ENCODE measurements around the gene RPLP1. TPM values are rescaled to one million over a fixed set of nuclear protein-coding genes. Genes with fewer than 3 reads are reported as not detected.

RPLP1 gene
- polyA plus RNA-seq (2012; ENCODE audit: missing spikeins) = 1,556 TPM

DNA sequence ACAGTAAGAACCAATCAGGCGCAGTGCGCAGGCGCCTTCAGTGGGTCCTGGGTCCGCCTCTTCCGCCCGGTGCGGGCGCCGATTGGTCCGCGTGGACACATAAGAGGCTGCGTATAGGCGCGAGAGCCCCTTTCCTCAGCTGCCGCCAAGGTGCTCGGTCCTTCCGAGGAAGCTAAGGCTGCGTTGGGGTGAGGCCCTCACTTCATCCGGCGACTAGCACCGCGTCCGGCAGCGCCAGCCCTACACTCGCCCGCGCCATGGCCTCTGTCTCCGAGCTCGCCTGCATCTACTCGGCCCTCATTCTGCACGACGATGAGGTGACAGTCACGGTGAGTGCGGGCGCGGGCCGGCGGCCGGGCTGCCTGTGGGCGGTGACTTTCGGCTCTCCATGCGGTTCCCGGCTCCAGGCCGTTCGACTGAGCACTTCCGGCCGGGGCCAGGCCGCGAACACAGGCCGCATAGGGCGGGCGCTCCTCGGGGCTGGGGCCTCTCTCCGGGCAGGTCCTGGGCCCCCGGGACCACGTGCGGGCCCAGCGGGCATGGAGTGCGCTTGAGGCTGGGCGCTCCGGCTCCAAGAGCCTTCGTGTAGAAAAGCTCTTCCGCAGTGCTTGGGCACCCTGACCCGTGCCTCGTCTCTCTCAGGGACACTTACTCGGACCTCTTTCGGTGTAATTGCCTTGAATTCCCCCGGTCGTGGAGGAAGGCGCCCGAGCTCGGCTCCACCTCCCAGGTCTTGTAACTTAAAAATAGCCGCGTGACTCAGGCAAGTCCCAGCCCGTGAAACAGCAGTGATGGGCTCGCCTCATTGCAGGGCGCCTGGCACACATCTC lies at the start of gene RPLP1:
Gene RPLP1, plus strand, starts transcription at position 127 of the 830 bp plus-strand sequence. Its CDS starts 131 bp downstream, at position 258.
- FAIRE-seq (no peak), DNase-seq (ENCODE audit: insufficient read length) (peak; percentile 79)
- TF ChIP-seq POLR2AphosphoS5 (IDR thresholded peaks at IDR 0.05; ENCODE audit: low read depth, low read length) (peak; percentile 100), TAF1 (IDR thresholded peaks at IDR 0.05; ENCODE audit: borderline replicate concordance, low read depth, low read length) (peak; percentile 100), POLR2A (IDR thresholded peaks at IDR 0.05; ENCODE audit: low read depth, low read length) (peak; percentile 100)

DNA sequence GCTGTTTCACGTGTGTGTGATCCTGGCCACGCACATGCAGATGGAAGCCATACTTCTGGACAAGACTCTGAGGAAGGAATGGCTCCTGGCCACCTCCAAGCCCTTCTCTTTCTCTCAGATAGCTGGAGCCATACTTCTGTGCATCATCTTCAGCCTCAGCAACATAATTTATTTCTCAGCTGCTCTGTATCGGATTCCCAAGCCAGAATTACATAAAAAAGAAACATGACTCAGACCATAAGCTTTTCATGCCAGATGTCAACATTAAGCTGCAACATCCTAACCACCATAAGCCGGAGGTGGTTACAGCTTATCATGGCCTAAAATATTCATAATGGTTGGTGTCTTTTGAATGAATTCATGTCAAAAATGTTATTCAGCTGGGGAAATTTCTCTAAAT lies 49.0 kb upstream of the RPLP1 start:
- FAIRE-seq = no peak
- no peak for TF ChIP-seq TAF1 (IDR thresholded peaks at IDR 0.05; ENCODE audit: borderline replicate concordance, low read depth, low read length)
- TF ChIP-seq POLR2A (IDR thresholded peaks at IDR 0.05; ENCODE audit: low read depth, low read length) = no peak
- TF ChIP-seq POLR2AphosphoS5 (IDR thresholded peaks at IDR 0.05; ENCODE audit: low read depth, low read length) = no peak
- no peak for DNase-seq (ENCODE audit: insufficient read length)

DNA sequence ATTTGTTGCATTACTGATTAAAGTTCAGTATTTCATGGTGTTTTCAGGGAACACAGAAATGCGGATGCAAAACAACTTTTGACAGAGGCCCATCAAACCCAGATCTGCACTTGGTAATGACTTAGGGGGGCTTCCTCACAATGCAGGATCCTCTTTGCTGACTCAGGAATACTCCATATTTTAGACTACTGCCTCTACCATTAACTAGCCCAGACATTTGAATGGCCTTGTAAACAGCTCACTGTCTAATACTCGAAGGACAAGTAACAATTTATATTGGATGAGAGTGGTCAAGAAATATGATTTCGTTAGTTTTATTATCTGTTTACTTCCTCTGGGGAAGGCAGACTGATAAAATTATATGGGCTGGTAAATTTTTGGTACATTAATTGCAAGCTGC lies 47.5 kb upstream of the RPLP1 start:
- FAIRE-seq (no peak), DNase-seq (ENCODE audit: insufficient read length) (no peak)
- TF ChIP-seq POLR2A (IDR thresholded peaks at IDR 0.05; ENCODE audit: low read depth, low read length) (no peak), TAF1 (IDR thresholded peaks at IDR 0.05; ENCODE audit: borderline replicate concordance, low read depth, low read length) (no peak), POLR2AphosphoS5 (IDR thresholded peaks at IDR 0.05; ENCODE audit: low read depth, low read length) (no peak)

DNA sequence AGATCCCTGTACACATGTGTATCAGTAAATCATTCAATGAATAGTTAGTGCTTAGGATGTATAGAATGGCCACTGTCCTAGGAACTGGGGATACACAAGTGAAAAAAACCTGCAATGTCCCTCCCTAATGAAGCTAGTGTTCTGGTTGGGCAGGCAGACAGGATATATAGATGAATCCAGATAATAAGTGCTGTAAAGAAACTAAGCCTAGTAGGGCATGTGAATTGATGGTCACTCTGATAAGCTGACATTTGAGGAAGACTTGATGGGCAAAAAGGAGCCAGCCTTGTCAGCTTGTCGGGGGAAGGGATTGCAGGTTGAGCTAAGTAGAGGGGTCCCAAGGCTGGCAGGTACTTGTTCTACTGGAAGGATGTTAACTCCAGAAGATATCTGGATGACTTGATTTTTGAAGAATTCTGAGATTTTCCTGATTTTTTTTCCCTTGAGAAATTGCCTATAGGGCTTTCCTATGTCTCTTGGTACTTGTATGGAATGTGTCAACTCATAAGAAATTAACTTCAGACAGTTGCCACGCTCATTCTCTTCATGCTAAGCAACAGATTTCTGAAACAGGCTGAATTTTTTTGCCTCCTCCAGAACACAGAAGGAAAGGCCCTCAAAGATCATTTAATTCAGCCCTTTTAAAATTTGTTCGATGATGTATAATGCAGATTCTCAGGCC lies 44.8 kb upstream of the RPLP1 start:
- FAIRE-seq = no peak
- TF ChIP-seq TAF1 (IDR thresholded peaks at IDR 0.05; ENCODE audit: borderline replicate concordance, low read depth, low read length) = no peak
- TF ChIP-seq POLR2AphosphoS5 (IDR thresholded peaks at IDR 0.05; ENCODE audit: low read depth, low read length) = no peak
- no peak for TF ChIP-seq POLR2A (IDR thresholded peaks at IDR 0.05; ENCODE audit: low read depth, low read length)
- no peak for DNase-seq (ENCODE audit: insufficient read length)

DNA sequence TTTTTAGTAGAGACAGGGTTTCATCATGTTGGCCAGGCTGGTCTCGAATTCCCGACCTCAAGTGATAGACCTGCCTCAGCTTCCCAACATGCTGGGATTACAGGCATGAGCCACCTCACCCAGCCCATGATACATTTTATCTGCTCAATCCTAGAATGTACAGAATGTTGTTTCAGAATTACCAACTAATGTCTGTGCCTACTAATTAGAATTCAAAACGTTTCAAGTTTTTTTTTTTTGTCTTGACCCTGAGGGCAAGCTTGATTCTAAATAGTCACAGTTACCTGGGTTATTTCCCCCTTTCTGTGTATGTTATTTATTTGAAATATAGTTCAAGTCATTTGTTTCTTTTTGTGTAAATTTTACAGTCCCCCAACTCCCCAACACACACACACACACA lies 43.8 kb upstream of the RPLP1 start:
- FAIRE-seq = no peak
- DNase-seq (ENCODE audit: insufficient read length) = no peak
- TF ChIP-seq POLR2A (IDR thresholded peaks at IDR 0.05; ENCODE audit: low read depth, low read length) = no peak
- TF ChIP-seq TAF1 (IDR thresholded peaks at IDR 0.05; ENCODE audit: borderline replicate concordance, low read depth, low read length) = no peak
- no peak for TF ChIP-seq POLR2AphosphoS5 (IDR thresholded peaks at IDR 0.05; ENCODE audit: low read depth, low read length)

DNA sequence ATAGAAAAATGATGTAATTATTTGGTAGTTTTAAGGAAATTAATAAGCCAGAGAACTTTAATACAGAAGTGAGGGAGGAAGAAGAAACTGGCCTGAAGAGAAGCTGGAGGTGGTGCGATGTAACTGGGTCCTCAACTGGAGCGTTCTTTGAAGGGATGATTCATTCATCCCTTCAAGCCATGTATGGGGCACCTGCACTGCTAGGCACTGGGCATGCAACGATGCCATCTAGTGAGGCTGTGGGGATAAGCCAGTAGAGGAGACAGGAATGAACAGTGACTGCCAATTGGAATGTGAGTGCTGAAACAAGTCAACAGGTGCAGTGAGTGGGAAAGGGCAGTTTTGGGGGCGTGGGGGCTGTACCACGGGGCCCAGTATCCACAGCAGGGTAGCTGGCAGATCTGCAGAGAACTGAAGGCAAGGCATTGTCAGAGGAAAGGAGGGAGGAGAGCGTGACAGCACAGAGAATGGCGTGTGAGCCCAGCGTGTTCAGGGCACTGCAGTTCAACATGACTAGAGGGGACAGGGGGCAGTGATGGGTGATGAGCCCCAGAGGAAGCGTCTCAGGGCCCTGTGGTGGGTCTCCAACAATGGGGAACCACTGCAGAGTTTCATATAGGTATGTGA lies 42.3 kb upstream of the RPLP1 start:
- DNase-seq (ENCODE audit: insufficient read length) (no peak), FAIRE-seq (peak; percentile 65)
- TF ChIP-seq POLR2A (IDR thresholded peaks at IDR 0.05; ENCODE audit: low read depth, low read length) = no peak
- no peak for TF ChIP-seq TAF1 (IDR thresholded peaks at IDR 0.05; ENCODE audit: borderline replicate concordance, low read depth, low read length)
- no peak for TF ChIP-seq POLR2AphosphoS5 (IDR thresholded peaks at IDR 0.05; ENCODE audit: low read depth, low read length)

DNA sequence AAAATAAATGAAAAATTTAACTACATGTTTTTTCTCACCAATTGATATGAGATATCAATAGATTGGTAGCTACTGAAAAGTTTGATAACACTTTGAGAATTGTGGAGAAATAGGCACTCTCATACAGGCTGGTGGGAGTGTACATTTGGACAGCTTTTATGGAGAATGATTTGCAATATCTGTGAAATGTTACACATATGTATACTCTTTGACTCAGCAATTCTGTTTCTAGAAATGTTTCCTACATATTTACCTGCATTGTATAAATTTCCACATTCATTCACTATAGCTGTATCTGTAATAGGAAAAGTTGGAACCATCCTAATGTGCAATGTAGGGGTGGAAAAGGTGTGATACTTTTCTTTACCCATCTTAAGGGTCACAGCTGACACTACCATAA lies 40.3 kb upstream of the RPLP1 start:
- DNase-seq (ENCODE audit: insufficient read length) (no peak), FAIRE-seq (no peak)
- TF ChIP-seq TAF1 (IDR thresholded peaks at IDR 0.05; ENCODE audit: borderline replicate concordance, low read depth, low read length) (no peak), POLR2A (IDR thresholded peaks at IDR 0.05; ENCODE audit: low read depth, low read length) (no peak)

DNA sequence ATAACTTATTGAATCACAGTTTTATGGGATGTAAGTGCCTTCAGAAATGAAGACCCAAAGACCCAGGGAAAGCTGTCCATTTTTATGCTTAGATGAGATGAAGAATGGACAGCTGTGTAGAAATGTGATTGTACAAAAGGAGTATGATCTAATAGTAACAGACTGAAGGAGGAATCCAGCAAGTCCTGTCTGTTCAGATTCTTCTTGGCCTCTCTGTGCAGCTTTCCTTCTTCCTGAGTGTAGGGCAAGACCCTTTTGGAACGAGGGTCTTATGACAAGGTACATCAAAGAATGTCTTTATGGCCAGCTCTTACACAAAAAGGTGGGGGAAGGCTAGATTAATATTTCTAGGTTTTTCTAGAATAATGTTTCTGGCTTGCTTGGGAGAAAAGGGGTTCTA lies 39.9 kb upstream of the RPLP1 start:
- DNase-seq (ENCODE audit: insufficient read length) = no peak
- TF ChIP-seq POLR2AphosphoS5 (IDR thresholded peaks at IDR 0.05; ENCODE audit: low read depth, low read length) (no peak), TAF1 (IDR thresholded peaks at IDR 0.05; ENCODE audit: borderline replicate concordance, low read depth, low read length) (no peak), POLR2A (IDR thresholded peaks at IDR 0.05; ENCODE audit: low read depth, low read length) (no peak)
- no peak for FAIRE-seq

DNA sequence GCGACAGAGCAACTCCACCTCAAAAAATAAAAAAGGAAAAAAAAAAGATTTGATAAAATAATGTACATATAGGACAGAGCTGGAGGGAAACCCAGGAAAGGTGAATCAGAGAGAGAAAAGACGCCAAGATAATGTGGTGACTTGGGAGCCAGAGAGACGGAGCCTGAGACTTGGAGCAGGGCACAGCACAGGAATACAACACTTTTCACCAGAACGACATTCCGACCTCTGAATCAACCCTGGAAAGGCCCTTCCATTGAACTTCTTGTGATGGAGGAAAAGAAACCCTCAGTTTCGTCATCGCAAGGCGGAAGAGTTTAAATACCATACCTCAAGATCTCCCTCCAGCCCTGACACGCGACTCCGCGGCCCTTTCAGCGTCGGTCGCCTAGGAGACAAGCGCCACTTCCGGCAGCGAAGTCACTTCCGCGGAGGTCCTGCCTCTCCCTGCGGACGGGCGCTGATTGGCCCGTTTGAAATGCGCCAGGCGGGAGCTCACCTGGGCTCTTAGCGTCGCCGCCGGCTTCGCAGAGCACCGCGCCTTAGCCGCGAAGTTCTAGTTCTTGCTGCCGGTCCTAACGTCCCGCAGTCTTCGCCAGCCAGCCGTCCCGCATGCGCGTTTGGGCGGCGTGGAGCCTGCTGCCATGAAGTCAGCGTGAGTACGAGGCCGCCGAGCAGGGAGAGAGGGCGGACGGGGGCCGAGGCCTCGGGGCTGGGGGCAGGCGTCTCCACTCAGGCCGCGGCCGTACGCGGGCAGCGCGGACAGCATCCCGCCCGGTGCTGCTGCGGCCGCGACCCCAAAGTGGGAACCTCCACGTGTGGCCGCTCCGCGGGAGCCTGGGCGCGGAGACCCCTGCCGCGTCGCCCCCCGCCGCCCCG lies 38.6 kb upstream of the RPLP1 start, which contains the start of gene KIF23:
Gene KIF23, plus strand, starts transcription at position 528 of the 879 bp plus-strand sequence. Its CDS starts 117 bp downstream, at position 645.
- FAIRE-seq = peak; percentile 94
- TF ChIP-seq POLR2A (IDR thresholded peaks at IDR 0.05; ENCODE audit: low read depth, low read length) (peak; percentile 59; the same call in 1 of the 2 replicates), POLR2AphosphoS5 (IDR thresholded peaks at IDR 0.05; ENCODE audit: low read depth, low read length) (no peak), TAF1 (IDR thresholded peaks at IDR 0.05; ENCODE audit: borderline replicate concordance, low read depth, low read length) (no peak)
- DNase-seq (ENCODE audit: insufficient read length) = peak; percentile 95

DNA sequence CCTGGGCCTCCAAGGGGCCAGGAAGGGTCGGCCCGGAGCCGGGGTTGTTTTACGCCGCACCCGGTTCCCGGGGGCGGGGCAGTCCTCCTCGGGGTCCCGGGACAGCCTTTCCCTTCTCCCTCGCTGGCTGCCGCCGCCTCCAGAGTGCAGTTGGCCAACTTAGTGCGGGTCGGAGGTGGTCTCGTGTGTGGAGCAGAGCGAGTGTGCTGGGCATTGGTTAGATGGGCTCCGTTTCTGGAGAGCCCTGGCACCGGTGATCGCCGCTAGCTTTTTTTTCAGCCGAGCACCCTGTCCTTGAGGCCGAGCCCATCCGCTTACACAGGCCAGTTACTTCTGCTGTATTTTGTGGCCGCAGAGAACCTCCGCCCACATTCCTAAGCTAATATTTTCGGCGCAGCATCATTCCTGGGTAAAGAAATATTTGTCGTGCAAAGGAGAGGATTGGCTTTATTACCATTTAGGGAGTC lies 37.9 kb upstream of the RPLP1 start:
- no peak for FAIRE-seq

More for the DNA sequence above, 37.9 kb upstream of the RPLP1 start:
- DNase-seq (ENCODE audit: insufficient read length) = no peak
- no peak for TF ChIP-seq POLR2AphosphoS5 (IDR thresholded peaks at IDR 0.05; ENCODE audit: low read depth, low read length)
- TF ChIP-seq TAF1 (IDR thresholded peaks at IDR 0.05; ENCODE audit: borderline replicate concordance, low read depth, low read length) = no peak
